K562 (cell line): Measurements from ENCODE around the gene ASB6. TPM values are rescaled to one million over a fixed set of nuclear protein-coding genes. Genes with fewer than 3 reads are reported as not detected.

ENCODE experiments used
- ATAC-seq: fragments of 200-7000 bp; cut with Tn5 transposase; 3 replicates; pipeline ENCODE4 v1.9.1; 2020; ENCODE audit warnings: moderate library complexity
- BruUV-seq: library from RNA; stranded (reverse); fragments of 400-500 nt; replicated peaks from 2 replicates; lab custom pipeline; 2021; lab: Mats Ljungman, UMichigan
- CTCF ChIA-PET: fragments of 300-600 bp; formaldehyde crosslinking; extraction: SDS; loops from one replicate; lab custom pipeline; 2021; ENCODE audit warnings: low intra/inter-chr PET ratio; lab: Yijun Ruan, JAX
- POLR2A ChIA-PET: fragments of 300-600, 350-650 bp; sonication (Branson Sonifier 250); formaldehyde crosslinking; extraction: SDS; loops from one replicate; lab custom pipeline; 2021; ENCODE audit warnings: antibody characterized with exemption, inconsistent platforms; lab: Yijun Ruan, JAX
- DNase-seq, 4 experiments: peaks; one replicate each; pipeline versions ENCODE4 v3.0.0 to v3.0.0-alpha.2; 2011 to 2018; ENCODE audit warnings: low spot score in 3 of 4, mixed read lengths in 3 of 4; ENCODE audit errors: extremely low read depth in 1 of 4
- FAIRE-seq: peaks from 2 replicates; lab custom pipeline; 2011; peaks lifted over from hg19 to GRCh38; lab: Jason Lieb, UNC
- H2AFZ ChIP-seq: 2 replicates; pipeline ENCODE4 v1.6.0; 2011; ENCODE audit warnings: low read depth, low read length, control low read depth, inconsistent platforms
- H3K27ac ChIP-seq: fragments of 200-600 bp; 3 replicates; pipeline ENCODE4 v1.8.0; 2011; ENCODE audit warnings: low read depth, mild to moderate bottlenecking, control low read depth, inconsistent platforms, low read length, moderate library complexity, mixed read lengths; ENCODE audit errors: extremely low read depth
- H3K27me3 ChIP-seq, 2 experiments: fragments of 300-600 bp in 1 of 2; 2 replicates in 1 of 2; 3 replicates in 1 of 2; pipeline versions ENCODE4 v1.6.0 to v1.8.0; 2011; ENCODE audit warnings: inconsistent platforms in 2 of 2, low read length in 2 of 2, mild to moderate bottlenecking in 1 of 2, mixed read lengths in 1 of 2, moderate library complexity in 1 of 2; ENCODE audit not compliant: control insufficient read depth in 2 of 2, insufficient read depth in 2 of 2
- H3K36me3 ChIP-seq: fragments of 300-600 bp; 3 replicates; pipeline ENCODE4 v1.8.0; 2011; ENCODE audit warnings: mild to moderate bottlenecking, low read length, inconsistent platforms; ENCODE audit not compliant: control insufficient read depth, insufficient read depth
- H3K4me1 ChIP-seq, 2 experiments: fragments of 200-600 bp in 1 of 2; replicated peaks in 1 of 2; 2 replicates in 1 of 2; 3 replicates in 1 of 2; pipeline versions ENCODE4 v1.5.1 to v1.8.0; 2011; ENCODE audit warnings: inconsistent platforms in 2 of 2, low read length in 2 of 2, mild to moderate bottlenecking in 1 of 2, mixed read lengths in 1 of 2, moderate library complexity in 1 of 2; ENCODE audit not compliant: control insufficient read depth in 2 of 2, insufficient read depth in 2 of 2
- H3K4me2 ChIP-seq: 2 replicates; pipeline ENCODE4 v1.6.1; 2011; ENCODE audit warnings: low read length, control low read depth, inconsistent platforms, mixed read lengths; ENCODE audit not compliant: insufficient read depth
- H3K4me3 ChIP-seq: fragments of 200-600 bp; sonication (generic), shearing (Covaris generic); 2 replicates; pipeline ENCODE4 v1.5.1; 2016; ENCODE audit warnings: control low read depth, inconsistent platforms
- H3K79me2 ChIP-seq: fragments of 200-600 bp; 3 replicates; pipeline ENCODE4 v1.8.0; 2011; ENCODE audit warnings: low read length, inconsistent platforms; ENCODE audit not compliant: control insufficient read depth, insufficient read depth
- H3K9ac ChIP-seq, 2 experiments: 2 replicates each; pipeline versions ENCODE4 v1.6.0 to v1.6.1; 2011; ENCODE audit warnings: low read depth in 2 of 2, low read length in 2 of 2, control low read depth in 1 of 2, inconsistent platforms in 1 of 2, mild to moderate bottlenecking in 1 of 2, mixed read lengths in 1 of 2; ENCODE audit not compliant: insufficient read depth in 1 of 2
- H3K9me1 ChIP-seq: one replicate; pipeline ENCODE4 v1.6.0; 2011; ENCODE audit warnings: inconsistent platforms, mild to moderate bottlenecking, low read length, moderate library complexity; ENCODE audit not compliant: control insufficient read depth, insufficient read depth
- H3K9me3 ChIP-seq: replicated peaks from 2 replicates; pipeline ENCODE4 v1.5.1; 2011; ENCODE audit warnings: low read depth, low read length, inconsistent platforms; ENCODE audit not compliant: control insufficient read depth, insufficient read depth
- H4K20me1 ChIP-seq: replicated peaks from 2 replicates; pipeline ENCODE4 v1.6.1; 2011; ENCODE audit warnings: low read length, inconsistent platforms, mixed read lengths; ENCODE audit not compliant: control insufficient read depth, insufficient read depth
- NR2C2 ChIP-seq, 2 experiments: fragments of 200-800 bp in 1 of 2; sonication (Bioruptor generic) in 1 of 2; sonication (generic) in 1 of 2; formaldehyde crosslinking in 1 of 2; IDR thresholded peaks; 2 replicates each; pipeline versions ENCODE4 v1.6.1 to v1.8.0; 2016 to 2022; ENCODE audit warnings: mild to moderate bottlenecking in 1 of 2, missing compliant biosample characterization in 1 of 2, missing genetic modification characterization in 1 of 2, missing genetic modification reagents in 1 of 2
- THRB ChIP-seq: fragments of 450-650 bp; formaldehyde crosslinking; conservative IDR thresholded peaks from 2 replicates; pipeline ENCODE4 v1.4.0; 2022; ENCODE audit warnings: mild to moderate bottlenecking, missing genetic modification characterization
- ZNF445 ChIP-seq: fragments of 250-450 bp; sonication (Bioruptor Pico); IDR thresholded peaks from 2 replicates; pipeline ENCODE4 v1.4.0; 2020; ENCODE audit warnings: low read depth, mild to moderate bottlenecking, moderate library complexity
- WGBS: fragments of 100-300 bp; shearing (Covaris generic); methylation state at CpG from one replicate; pipeline ENCODE4 v1.1.6; 2016; ENCODE audit warnings: low coverage, mixed read lengths; ENCODE audit not compliant: insufficient coverage; ENCODE audit errors: missing lambda C conversion rate; 5-methylcytosine and 5-hydroxymethylcytosine counted together
- in situ Hi-C: fragments of 300-500 bp; cut with MboI; formaldehyde crosslinking; loops from 4 replicates; pipeline ENCODE4 v1.15.0; 2018; ENCODE audit warnings: inconsistent platforms, mixed read lengths
- intact Hi-C: fragments of 100-400 bp; cut with micrococcal nuclease; formaldehyde crosslinking; loops from 2 replicates; pipeline ENCODE4 v1.14.2; 2022
- polyA plus RNA-seq, 8 experiments: library from polyadenylated mRNA; depleted of rRNA in 4 of 8; stranded (reverse) in 5 of 8; unstranded in 3 of 8; fragments of >200 nt; fragmentation: Nextera tagmentation in 2 of 8; fragmentation: Illumina TruSeq in 1 of 8; extraction: Ambion mirVana in 2 of 8; extraction: Trizol in 1 of 8; gene quantifications; 2 replicates each; pipeline versions ENCODE4 v1.2.1 to v1.2.3, GENCODE V29; 2011 to 2014; ENCODE audit warnings: inconsistent platforms in 1 of 8, missing spikeins in 1 of 8
- total RNA-seq, 7 experiments: library from RNA; depleted of rRNA in 6 of 7; stranded (reverse); fragments of >200 nt in 6 of 7; fragmentation: Illumina TruSeq in 2 of 7; extraction: Trizol in 2 of 7; gene quantifications; 2 replicates each; pipeline versions ENCODE4 v1.2.1 to v1.2.3, GENCODE V29; 2011 to 2021; ENCODE audit warnings: low replicate concordance in 1 of 7
- TF ChIP-seq, protein P1 (sequence below), 3 experiments: fragments of 200-800 bp in 1 of 3; fragments of 250-450 bp in 1 of 3; fragments of 450-650 bp in 1 of 3; sonication (Bioruptor Pico) in 1 of 3; sonication (Bioruptor generic) in 1 of 3; formaldehyde crosslinking in 1 of 3; IDR thresholded peaks; 2 replicates each; pipeline versions ENCODE4 v1.6.1 to v1.8.0; 2016 to 2022; ENCODE audit warnings: mild to moderate bottlenecking in 2 of 3, missing genetic modification characterization in 2 of 3, missing compliant biosample characterization in 1 of 3, moderate library complexity in 1 of 3
- TF ChIP-seq, protein P2 (sequence below), 2 experiments: fragments of 450-650 bp; formaldehyde crosslinking in 1 of 2; IDR thresholded peaks; 2 replicates each; pipeline versions ENCODE4 v1.4.0 to v1.6.1; 2014 to 2020; ENCODE audit warnings: mild to moderate bottlenecking in 2 of 2, borderline replicate concordance in 1 of 2, low read depth in 1 of 2

ASB6 gene
- total and polyA plus RNA-seq, 9 of the 15 experiments (the other 6 are each of a cell fraction or from before 2014, with no cell fraction given), result 0.92 to 17.8 (median 11.3) TPM

DNA sequence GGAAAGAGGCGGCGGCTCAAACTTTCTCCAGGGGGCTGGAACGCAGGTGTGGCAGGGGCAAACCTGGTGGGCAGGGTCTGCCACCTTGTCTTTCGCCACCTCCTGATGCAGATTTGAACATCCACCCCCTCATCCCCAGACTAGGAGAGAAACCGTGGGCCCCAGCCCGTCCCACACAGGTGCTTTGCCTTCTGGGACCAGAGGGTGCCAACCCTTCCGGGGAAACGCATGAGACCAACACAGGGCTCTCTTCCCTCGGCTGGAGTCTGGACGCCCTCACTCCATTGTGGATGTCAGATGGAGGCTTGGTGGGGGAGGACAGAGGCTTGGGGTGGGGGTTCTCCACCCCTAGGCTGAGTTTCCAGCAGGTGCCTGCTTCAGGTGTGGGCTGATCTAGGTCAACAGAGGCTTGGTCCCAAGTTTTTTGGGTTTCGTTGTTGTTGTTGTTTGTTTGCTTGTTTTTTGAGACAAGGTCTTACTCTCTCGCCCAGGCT lies 30.6 kb downstream of the ASB6 start:
- intact Hi-C loops (loop anchor here (1.0 to 5.0 kb wide), 4 partner anchors 13 to 445 kb away; no protein-coding TSS in a partner anchor), in situ Hi-C loops (loop anchor here (25.0 kb wide), 1 partner anchor 274 kb away; no protein-coding TSS in a partner anchor)
- Histone ChIP-seq H3K79me2 (no peaks in the 10 kb centered on the region), H3K4me3 (no peak overlapping the region), H4K20me1 (0 out of 2 replicates have a peak, but pooled peaks cover 10% of the 10 kb centered on the region), H3K4me1 (peaks cover 11 to 65% of the 10 kb centered on the region in 2 experiments; a peak in 4 of 5 replicates), H3K9me1 (no peaks in the 10 kb centered on the region), H2AFZ (peak overlapping the region; percentile 94), H3K9ac (peak overlapping the region in 1 of 2 experiments; percentile 76; a peak in 1 of 4 replicates), H3K4me2 (peak overlapping the region; percentile 98), H3K27me3 (peaks cover 5 to 41% of the 10 kb centered on the region in 2 experiments; a peak in 4 of 5 replicates), H3K9me3 (no peaks in the 10 kb centered on the region), H3K36me3 (no peaks in the 10 kb centered on the region), H3K27ac (no peak overlapping the region)
- CTCF ChIA-PET, result interaction anchor here (0.8 to 3.3 kb wide), 10 partner anchors 13 to 605 kb away, joined by 3 to 53 read pairs (median 6); no protein-coding TSS in a partner anchor
- no TSS peak for BruUV-seq
- FAIRE-seq (no peak), DNase-seq (no peak), ATAC-seq (no peak)
- POLR2A ChIA-PET, result interaction anchor here (0.6 to 0.7 kb wide), 2 partner anchors 61 to 362 kb away, joined by 3 to 4 read pairs; no protein-coding TSS in a partner anchor
- WGBS, result 6% methylated on average over 12 of the region's 12 CpGs
- TF ChIP-seq, protein P1, sequence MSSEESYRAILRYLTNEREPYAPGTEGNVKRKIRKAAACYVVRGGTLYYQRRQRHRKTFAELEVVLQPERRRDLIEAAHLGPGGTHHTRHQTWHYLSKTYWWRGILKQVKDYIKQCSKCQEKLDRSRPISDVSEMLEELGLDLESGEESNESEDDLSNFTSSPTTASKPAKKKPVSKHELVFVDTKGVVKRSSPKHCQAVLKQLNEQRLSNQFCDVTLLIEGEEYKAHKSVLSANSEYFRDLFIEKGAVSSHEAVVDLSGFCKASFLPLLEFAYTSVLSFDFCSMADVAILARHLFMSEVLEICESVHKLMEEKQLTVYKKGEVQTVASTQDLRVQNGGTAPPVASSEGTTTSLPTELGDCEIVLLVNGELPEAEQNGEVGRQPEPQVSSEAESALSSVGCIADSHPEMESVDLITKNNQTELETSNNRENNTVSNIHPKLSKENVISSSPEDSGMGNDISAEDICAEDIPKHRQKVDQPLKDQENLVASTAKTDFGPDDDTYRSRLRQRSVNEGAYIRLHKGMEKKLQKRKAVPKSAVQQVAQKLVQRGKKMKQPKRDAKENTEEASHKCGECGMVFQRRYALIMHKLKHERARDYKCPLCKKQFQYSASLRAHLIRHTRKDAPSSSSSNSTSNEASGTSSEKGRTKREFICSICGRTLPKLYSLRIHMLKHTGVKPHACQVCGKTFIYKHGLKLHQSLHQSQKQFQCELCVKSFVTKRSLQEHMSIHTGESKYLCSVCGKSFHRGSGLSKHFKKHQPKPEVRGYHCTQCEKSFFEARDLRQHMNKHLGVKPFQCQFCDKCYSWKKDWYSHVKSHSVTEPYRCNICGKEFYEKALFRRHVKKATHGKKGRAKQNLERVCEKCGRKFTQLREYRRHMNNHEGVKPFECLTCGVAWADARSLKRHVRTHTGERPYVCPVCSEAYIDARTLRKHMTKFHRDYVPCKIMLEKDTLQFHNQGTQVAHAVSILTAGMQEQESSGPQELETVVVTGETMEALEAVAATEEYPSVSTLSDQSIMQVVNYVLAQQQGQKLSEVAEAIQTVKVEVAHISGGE (CRISPR knock-in tag; IDR thresholded peaks at IDR 0.05), result peak in 1 of 3 experiments; percentile 38; a peak in 1 of 6 replicates
- TF ChIP-seq ZNF445, result no peak
- TF ChIP-seq THRB (CRISPR knock-in tag), result no peak
- TF ChIP-seq NR2C2 (CRISPR knock-in tag; IDR thresholded peaks at IDR 0.05), result 0 out of 2 replicates have a peak, but pooled peaks have one; percentile 39
- no peak for TF ChIP-seq NR2C2 (tag; IDR thresholded peaks at IDR 0.05)
- TF ChIP-seq, protein P2, sequence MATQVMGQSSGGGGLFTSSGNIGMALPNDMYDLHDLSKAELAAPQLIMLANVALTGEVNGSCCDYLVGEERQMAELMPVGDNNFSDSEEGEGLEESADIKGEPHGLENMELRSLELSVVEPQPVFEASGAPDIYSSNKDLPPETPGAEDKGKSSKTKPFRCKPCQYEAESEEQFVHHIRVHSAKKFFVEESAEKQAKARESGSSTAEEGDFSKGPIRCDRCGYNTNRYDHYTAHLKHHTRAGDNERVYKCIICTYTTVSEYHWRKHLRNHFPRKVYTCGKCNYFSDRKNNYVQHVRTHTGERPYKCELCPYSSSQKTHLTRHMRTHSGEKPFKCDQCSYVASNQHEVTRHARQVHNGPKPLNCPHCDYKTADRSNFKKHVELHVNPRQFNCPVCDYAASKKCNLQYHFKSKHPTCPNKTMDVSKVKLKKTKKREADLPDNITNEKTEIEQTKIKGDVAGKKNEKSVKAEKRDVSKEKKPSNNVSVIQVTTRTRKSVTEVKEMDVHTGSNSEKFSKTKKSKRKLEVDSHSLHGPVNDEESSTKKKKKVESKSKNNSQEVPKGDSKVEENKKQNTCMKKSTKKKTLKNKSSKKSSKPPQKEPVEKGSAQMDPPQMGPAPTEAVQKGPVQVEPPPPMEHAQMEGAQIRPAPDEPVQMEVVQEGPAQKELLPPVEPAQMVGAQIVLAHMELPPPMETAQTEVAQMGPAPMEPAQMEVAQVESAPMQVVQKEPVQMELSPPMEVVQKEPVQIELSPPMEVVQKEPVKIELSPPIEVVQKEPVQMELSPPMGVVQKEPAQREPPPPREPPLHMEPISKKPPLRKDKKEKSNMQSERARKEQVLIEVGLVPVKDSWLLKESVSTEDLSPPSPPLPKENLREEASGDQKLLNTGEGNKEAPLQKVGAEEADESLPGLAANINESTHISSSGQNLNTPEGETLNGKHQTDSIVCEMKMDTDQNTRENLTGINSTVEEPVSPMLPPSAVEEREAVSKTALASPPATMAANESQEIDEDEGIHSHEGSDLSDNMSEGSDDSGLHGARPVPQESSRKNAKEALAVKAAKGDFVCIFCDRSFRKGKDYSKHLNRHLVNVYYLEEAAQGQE (IDR thresholded peaks at IDR 0.05; ENCODE audit: borderline replicate concordance), result peak; percentile 5; the same call in 1 of the 2 replicates
- TF ChIP-seq, protein P2 (CRISPR knock-in tag; IDR thresholded peaks at IDR 0.05; ENCODE audit: low read depth), result no peak
